ENCODE measurements around the gene MEIS1. TPM values are rescaled to one million over a fixed set of nuclear protein-coding genes. Genes with fewer than 3 reads are reported as not detected.

Gene MEIS1
- total RNA-seq, 1 donor from 2014 or later = 107 TPM

- no peak overlapping the region for H3K27ac Mint-ChIP-seq (ENCODE audit: unreplicated experiment)
- DNase-seq (ENCODE audit: low read depth, low spot score) = no peak
- no peak overlapping the region for H3K4me3 Mint-ChIP-seq
- no peaks in the 10 kb centered on the region for H3K27me3 Mint-ChIP-seq (ENCODE audit: low read depth)
- no peaks in the 10 kb centered on the region for H3K36me3 Mint-ChIP-seq (ENCODE audit: low read depth)
- peaks cover 64% of the 10 kb centered on the region for H3K4me1 Mint-ChIP-seq
- H3K9me3 Mint-ChIP-seq = no peaks in the 10 kb centered on the region
- no peak for TF ChIP-seq CTCF (conservative IDR thresholded peaks at IDR 0.05)
These were observed 71.3 kb downstream of the MEIS1 start for GRCh38 chr2:66506265-66506664.

GRCh38 chr2:66507673-66508201 lies 72.8 kb downstream of the MEIS1 start:
- Mint-ChIP-seq H3K27ac (ENCODE audit: unreplicated experiment) (no peak overlapping the region), H3K9me3 (no peaks in the 10 kb centered on the region), H3K36me3 (ENCODE audit: low read depth) (no peaks in the 10 kb centered on the region), H3K4me1 (peaks cover 57% of the 10 kb centered on the region), H3K27me3 (ENCODE audit: low read depth) (no peaks in the 10 kb centered on the region), H3K4me3 (peak overlapping the region; percentile 32)
- TF ChIP-seq CTCF (conservative IDR thresholded peaks at IDR 0.05) = no peak
- peak; percentile 33 for DNase-seq (ENCODE audit: low read depth, low spot score)

DNA sequence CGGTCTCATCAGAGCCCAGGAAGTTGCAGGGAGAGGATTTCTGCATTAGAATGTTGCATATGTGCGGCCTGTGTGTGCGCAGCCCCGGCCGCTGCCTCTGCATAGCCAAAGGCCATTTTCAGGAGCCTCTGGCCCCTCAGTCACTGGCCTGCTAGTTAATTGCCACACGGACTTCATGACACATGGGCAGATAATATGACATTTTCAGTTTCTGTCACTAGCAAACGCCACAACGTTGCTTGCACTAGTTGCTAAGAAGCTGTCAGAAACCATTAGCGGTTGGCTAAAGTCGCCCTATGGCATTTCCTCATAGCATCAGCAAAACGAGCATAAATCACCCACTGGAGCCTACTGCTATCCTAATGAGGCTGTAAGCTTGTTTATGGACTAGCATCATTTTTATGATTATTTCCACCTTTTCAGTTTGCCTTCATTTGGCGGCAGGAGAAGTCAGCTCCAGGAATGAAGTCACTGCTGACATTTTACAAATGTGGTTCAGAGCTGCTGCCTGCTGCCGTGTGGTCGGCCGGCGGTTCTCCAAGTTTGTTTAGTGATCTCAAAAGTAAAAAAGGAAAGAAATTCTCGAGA lies 73.7 kb downstream of the MEIS1 start:
- Mint-ChIP-seq H3K4me3 (peak overlapping the region; percentile 32), H3K4me1 (peaks cover 52% of the 10 kb centered on the region), H3K27ac (ENCODE audit: unreplicated experiment) (no peak overlapping the region), H3K36me3 (ENCODE audit: low read depth) (no peaks in the 10 kb centered on the region), H3K9me3 (no peaks in the 10 kb centered on the region), H3K27me3 (ENCODE audit: low read depth) (no peaks in the 10 kb centered on the region)
- DNase-seq (ENCODE audit: low read depth, low spot score) = no peak
- TF ChIP-seq CTCF (conservative IDR thresholded peaks at IDR 0.05) = no peak

GRCh38 chr2:66509326-66509811 lies 74.4 kb downstream of the MEIS1 start:
- Mint-ChIP-seq H3K4me1 (peaks cover 53% of the 10 kb centered on the region), H3K27me3 (ENCODE audit: low read depth) (no peaks in the 10 kb centered on the region), H3K4me3 (no peak overlapping the region), H3K36me3 (ENCODE audit: low read depth) (no peaks in the 10 kb centered on the region), H3K27ac (ENCODE audit: unreplicated experiment) (no peak overlapping the region), H3K9me3 (no peaks in the 10 kb centered on the region)
- DNase-seq (ENCODE audit: low read depth, low spot score) = no peak
- TF ChIP-seq CTCF (conservative IDR thresholded peaks at IDR 0.05) = no peak

DNA sequence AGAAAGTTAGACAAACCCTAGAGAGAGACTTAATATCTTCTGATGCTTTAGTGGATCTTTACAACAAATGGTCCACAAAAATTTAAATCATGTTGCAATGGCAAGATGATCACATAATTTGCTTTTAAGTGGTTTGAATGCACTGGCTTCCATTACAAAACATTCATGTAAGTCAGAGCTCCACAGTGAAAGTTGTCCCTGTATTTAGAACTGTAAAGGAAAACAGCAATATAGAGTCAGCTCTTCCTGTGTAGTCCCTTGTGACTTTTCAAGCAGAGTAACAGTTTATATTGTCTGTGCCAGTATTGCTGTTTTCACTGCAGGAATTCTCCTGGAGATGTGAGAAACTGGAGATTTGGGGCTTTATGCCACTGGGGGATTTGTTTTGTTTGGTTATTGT lies 77.7 kb downstream of the MEIS1 start:
- no peak overlapping the region for H3K27ac Mint-ChIP-seq (ENCODE audit: unreplicated experiment)
- H3K4me1 Mint-ChIP-seq = peaks cover 49% of the 10 kb centered on the region
- H3K27me3 Mint-ChIP-seq (ENCODE audit: low read depth) = no peaks in the 10 kb centered on the region
- TF ChIP-seq CTCF (conservative IDR thresholded peaks at IDR 0.05) = no peak
- peaks cover 3% of the 10 kb centered on the region for H3K36me3 Mint-ChIP-seq (ENCODE audit: low read depth)
- H3K9me3 Mint-ChIP-seq = no peaks in the 10 kb centered on the region
- H3K4me3 Mint-ChIP-seq = no peak overlapping the region
- DNase-seq (ENCODE audit: low read depth, low spot score) = no peak

Measured in neural crest cell (in vitro differentiated cells).